Measurements from ENCODE around the gene LZIC. TPM values are rescaled to one million over a fixed set of nuclear protein-coding genes. Genes with fewer than 3 reads are reported as not detected.
A peak's percentile ranks its signal among the peaks of the same experiment; 100 is the strongest.
"Not testable (repeated sequence)": the region's sequence is repeated elsewhere in the genome, so short reads cannot be mapped to it uniquely, and the experiment has no call there.

LZIC gene
- total RNA-seq (2014; rRNA removed; shearing (Covaris generic)), result 61.9 and 72.8 TPM in 2 replicates

DNA sequence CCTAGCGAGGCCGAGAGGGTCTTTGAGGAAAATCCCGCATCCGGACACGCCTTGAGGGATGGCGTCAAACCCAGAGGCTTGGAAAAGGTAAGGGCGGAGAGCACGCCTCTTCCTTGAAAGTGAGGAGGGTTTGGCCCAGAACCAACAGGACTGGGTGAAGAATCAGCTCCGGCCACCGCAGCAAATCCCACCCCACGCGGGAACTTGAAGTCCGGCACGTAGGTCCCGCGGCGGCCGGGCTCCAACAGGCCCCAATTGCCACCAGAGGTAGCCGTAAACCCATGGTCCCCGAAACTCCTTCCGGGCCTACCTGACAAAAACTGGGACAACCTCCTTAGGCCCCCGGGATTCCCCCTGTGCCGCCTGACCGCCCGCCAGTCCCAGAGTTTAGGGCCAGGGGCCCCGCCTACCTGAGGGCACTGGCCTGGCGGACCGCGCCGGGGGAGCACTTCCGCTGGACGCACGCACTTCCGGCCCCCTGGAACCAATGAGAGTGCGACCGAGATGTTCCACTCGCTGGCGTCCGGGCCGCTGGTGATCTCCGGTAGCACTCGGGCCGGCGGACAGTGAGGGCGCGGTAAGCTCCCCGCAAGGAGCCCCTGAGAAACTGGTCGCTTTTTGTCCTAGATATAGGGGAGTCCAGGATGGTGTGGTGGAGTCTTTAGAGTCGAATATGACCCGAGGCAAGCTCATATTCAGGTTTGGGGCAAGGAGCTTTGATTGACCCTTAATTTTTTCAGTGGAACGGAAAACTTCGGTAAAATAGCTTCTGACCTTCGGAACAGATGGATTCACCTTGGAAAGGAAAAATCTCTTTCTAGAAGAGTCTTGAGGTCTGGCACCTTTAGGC lies at the start of gene LZIC, which contains the start of gene NMNAT1:
Gene LZIC (minus strand): TSS at position 453 of the 850 bp plus-strand sequence. CDS start 6,772 bp downstream, outside the sequence.
Gene NMNAT1 (plus strand): TSS at position 537 of the 850 bp plus-strand sequence. CDS start 28,599 bp downstream, outside the sequence.
- peak; percentile 92 for DNase-seq (ENCODE audit: low read depth)

DNA sequence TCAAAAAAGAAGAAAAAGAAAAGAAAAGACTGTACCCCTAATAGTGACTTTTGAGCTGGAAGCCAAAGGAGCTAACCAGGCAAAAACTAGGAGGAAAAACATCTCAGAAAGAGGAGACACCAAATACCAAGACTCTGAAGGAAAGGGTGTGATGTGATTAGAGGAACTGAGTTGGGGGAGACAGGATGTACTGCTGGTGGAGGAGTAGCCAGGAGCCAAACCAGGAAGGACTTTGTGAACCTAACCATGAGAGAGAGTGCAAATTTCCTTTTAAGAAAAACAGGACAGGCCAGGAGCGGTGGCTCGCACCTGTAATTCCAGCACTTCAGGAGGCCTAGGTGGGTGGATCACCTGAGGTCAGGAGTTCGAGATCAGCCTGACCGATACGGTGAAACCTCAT lies 49.7 kb upstream of the LZIC start:
- DNase-seq (ENCODE audit: low read depth), result no peak

DNA sequence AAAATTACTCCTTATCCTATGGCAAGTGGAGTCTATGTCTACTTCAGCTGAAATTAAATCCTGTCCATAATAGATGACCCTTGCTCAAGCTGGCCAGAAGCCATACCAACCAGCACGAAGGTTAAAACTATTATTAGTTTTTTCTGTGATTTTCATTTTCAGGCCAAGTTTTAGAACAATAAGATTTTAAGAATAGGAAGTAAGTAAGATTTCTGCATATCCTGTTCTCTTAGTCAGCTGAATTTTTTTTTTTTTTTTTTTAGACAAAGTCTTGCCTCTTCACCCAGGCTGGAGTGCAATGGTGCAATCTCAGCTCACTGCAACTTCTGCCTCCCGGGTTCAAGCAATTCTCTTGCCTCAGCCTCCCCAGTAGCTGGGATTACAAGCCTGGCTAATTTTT lies 47.8 kb upstream of the LZIC start:
- DNase-seq (ENCODE audit: low read depth), result no peak

DNA sequence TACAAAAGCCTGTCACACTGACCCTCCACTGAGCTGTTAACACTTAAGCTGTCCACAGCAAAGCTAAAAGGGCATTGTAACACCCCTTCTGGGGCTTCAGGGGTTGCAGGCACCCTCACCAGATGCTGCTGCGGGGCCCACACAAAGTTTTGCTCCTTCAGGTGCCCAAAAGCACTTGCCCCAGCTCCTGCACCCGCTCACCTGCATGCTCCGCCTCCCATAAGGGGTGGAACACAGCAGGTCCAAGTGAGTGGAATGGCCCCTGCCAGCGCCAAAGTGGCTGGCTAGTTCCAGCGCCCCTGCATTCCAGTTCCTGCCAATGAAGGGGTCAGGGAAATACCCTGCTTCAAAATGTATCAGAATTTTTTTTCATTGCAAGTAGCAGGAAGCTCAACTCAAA lies 46.6 kb upstream of the LZIC start:
- no peak for DNase-seq (ENCODE audit: low read depth)

DNA sequence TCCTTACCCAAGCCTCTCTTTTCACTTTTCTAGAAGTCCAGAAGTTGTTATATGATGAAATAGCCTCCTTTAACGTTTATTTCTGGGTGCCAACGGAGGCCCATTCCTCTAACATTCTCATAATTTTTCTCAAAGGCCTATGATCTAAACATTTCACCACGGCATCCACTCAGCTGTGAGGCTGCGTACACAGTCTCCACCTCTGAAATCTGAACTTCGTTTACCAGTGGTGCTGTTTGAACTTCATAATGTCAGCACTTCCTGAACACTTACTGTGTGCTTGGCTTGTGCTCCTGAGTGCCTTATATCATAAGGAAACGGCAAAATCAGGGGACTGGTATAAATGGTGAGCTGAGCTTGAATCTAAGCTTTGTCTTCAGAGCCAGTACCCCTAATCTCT lies 41.8 kb upstream of the LZIC start:
- DNase-seq (ENCODE audit: low read depth), result no peak

DNA sequence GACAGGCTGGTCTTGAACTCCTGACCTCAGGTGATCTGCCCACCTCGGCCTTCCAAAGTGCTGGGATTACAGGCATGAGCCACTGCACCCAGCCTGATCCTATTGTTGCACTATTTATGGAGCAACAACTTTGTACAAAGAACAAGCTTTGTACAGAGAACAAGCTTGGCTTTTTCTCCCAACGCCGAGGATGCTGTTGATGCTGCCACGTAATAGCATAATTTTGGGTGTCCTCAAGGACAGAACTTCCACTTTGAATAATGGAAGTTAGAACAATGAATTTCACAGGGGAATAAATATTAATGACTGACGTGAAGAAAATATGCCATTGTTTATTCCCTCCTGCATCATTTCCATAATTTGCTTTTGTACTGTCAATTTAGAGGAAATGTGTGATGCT lies 41.1 kb upstream of the LZIC start:
- DNase-seq (ENCODE audit: low read depth), result no peak

DNA sequence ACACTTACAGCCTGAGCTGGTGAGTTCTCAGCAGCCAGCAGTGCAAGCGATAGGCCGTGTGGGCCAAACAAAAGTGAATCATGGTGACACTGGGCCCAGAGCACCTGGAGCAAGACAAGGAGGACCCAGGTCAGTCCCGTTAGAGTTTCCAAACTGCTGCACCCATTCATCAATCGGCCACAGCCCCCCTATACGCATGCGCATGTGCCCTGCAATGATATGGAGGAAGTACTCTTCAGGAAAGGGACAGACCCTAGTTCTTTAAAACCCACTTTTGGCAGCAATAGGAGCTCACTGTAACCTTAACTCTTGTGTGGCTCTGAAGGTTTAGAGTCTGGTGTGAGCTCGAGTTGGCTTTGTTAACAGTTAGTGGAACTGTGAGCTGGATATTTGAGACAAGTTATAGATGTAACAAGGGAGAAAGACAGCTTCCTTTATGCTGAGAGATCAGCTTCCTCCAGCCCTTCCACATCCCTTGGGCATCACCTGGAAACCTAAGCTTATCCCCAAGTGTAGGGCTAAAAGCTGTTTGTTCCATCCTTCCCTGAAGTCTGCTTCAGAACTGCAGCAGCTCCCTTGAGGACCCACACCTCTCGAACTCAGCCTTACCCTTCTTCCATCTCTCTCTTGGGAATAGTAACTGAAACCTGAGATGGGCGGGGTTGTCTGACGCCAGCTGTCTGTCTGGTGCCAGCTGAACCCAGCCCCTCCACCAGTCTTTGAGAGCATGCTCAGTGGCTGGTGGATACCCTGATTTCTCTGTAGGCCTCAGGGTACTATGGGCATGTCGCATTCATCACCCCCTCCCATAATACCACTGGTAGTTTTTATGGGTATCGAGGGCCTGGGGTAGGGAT lies 17.7 kb upstream of the LZIC start:
- no peak for DNase-seq (ENCODE audit: low read depth)

DNA sequence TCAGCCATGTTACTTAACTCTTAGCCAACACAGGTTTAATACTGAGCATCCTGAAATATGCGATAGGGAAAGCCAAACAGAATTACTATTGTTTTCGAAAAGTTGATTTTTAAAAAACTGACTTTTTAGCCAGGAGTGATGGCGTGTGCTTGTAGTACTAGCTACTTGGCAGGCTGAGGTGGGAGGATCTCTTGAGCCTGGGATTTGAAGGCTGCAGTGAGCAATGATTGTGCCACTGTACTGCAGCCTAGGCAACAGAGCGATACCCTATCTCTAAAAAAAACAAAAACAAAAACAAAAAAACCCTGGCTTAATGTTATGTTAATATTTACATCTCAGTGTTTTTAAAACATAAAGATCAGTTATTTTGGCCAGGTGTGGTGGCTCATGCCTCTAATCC lies 16.8 kb upstream of the LZIC start:
- DNase-seq (ENCODE audit: low read depth), result no peak

DNA sequence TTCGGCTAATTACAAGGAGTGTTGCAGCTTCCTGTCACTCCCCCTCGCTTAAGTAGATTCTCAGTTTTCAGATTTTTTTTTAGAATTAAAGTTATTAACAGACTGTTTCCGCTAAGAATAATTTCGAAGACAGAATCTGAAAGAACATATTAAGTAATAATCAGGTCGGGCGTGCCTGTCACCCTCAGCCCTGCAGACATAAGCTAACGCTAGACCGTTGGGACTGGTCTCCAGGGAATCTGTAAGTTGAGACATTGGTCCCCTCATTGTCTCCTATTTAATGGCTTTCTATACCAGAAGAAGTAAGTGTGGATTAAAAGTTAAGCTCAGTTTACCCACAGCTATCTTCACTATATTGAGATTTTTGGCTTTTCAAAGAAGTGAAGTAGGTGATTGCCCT lies 14.5 kb upstream of the LZIC start:
- no peak for DNase-seq (ENCODE audit: low read depth)

DNA sequence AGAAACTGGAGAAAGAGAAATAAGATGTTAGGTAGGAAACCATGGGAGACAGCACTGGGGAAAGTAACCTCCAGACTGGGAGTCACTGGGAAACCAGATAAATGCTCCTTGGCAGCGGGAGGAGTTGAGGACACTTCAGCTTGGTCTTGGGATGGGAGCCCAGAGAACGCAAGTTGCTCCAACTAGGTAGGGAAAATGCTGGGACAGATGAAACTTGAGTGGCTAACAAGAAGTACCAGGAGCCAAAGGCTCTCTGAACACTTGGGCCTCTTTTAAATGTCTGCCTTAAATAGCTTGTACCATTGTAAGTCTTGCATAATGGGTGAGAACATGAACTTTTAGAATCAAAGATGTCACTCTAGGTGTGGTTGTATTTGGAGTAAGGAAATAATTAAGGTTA lies 3.1 kb upstream of the LZIC start:
- no peak for DNase-seq (ENCODE audit: low read depth)

DNA sequence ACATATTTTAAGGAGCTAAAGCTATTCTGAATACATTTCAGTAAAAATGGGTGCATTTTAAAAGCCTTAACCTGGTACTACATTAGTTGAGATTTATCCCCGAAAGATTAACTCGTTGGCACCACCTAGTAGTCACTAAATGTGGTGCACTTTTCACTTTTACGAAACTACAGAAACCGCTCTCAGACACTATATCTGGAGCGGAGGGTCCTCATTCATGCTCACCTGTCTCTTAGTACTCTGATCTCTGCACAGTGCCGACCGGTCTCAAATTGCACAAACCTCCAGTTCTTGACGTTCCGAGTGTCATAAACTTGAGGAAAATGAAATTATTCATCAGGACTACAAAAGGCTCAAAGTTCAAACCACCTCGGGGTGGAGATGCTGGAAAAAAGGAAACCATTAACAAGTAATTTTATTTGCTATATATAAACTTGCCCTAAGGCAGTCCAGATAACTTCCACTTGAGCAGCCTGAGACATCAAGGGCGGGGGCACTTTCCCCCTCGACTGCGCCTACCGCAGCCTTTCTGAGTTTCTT lies 722 bp downstream of the LZIC start:
- DNase-seq (ENCODE audit: low read depth), result peak; percentile 67

DNA sequence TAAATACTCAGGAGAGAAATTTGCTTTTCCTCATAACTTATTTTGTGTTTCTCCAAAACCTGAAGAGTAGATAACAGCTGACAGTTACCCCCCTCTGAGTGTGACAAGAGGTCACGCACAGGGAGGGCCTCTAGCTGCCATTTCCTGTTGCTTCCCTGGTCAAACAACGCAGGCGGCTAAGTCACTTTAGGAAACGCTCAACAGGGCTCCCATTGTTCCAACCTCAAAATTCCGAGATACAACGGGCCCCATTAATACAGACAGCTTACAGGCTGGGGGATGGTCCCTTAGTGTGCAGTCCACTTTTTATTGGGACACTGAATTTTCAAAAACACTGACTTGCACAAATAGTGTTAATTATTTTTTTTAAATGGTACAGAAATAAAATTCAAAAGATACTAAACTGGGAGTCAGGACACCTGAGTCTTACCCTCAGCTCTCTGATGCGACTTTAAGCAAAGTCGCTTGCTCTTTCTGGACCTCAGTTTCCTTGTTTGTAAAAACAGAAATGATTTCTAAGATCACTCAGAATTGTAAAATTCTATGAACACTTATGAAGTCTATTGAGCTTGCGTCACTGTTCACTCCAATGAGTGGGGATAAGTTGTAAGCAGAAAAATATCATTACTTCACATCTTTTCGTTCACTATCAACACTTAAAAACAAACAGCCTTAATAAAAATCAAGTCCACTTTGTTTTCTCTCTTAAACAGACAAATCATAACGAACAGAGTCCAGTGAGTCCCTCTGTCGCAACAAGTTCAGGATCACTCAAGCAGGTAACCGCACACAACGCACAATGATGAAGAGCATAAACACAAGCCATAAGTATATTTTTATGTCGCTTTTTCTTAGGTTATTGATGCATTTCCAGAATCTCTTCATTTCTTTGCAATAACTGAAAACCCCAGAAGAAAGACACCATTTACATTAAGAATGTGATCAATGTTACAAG lies 13.5 kb downstream of the LZIC start:
- DNase-seq (ENCODE audit: low read depth), result peak; percentile 54

DNA sequence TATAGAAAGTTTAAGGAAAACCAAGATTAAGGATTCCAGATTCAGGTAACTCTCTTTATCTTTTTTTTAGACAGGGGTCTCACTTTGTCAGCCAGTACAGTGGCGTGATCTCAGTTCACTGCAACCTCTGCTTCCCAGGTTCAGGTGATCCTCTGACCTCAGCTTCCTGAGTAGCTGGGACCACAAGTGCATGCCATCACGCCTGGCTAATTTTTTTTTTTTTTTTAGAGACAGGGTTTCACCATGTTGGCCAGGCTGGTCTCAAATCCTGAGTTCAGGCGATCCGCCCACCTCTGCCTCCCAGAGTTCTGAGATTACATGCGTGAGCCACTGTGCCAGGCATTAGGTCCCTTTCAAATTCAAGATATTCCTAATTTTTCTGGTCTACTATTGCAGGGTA lies 15.9 kb downstream of the LZIC start:
- no peak for DNase-seq (ENCODE audit: low read depth)

DNA sequence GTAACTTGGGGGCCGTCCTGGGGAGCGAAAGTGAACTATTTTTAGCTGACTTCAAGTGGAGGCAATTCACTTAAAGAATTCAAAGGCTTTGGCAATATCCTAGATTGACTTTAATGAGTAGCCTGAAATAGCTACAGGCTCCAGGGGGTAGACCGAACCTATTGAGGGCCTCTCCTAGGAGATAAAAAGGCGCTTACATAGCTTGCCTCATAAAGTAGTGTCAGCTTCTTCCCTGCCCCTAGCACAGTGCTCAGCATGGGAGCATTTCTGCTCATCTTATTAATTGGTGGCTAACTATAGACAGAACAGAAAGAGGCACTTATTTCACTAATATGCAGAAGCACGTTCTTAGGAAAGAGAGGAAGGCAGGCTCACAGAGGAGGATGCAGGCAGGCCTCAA lies 20.8 kb downstream of the LZIC start:
- DNase-seq (ENCODE audit: low read depth), result no peak

DNA sequence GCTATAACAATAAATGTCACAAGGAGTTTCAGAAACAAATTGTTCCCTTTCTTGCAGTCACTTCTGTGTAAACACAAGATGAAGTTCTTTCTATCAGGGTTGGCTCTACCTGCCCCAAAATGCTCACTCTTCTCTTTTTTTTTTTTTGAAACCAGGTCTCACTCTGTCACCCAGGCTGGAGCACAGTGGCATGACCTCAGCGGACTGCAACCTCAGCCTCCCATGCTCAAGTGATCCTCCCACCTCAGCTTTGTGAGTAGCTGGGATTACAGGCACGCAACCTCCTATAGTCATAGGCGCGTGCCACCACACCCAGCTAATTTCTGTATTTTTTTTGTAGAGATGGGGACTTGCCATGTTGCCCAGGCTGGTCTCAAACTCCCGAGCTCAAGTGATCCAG lies 22.6 kb downstream of the LZIC start:
- DNase-seq (ENCODE audit: low read depth), result no peak

DNA sequence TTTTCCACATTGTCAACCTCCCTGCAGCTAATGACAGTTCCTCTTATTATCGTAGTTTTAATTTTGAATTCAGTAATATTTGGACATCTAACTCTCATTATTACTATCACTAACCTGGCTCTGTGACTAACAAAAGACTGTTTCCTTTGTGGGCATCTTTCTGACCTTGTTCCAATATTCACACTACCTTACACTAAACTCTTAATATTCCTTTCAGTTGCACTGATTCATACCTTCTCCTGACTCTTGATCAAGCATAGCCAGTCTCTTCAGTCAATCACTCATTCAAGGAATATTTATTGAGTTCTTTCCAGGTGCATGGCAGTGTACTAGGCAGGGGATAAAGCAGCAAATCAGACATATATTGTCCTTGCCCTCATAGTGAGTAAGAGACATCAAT lies 25.3 kb downstream of the LZIC start:
- DNase-seq (ENCODE audit: low read depth), result no peak

DNA sequence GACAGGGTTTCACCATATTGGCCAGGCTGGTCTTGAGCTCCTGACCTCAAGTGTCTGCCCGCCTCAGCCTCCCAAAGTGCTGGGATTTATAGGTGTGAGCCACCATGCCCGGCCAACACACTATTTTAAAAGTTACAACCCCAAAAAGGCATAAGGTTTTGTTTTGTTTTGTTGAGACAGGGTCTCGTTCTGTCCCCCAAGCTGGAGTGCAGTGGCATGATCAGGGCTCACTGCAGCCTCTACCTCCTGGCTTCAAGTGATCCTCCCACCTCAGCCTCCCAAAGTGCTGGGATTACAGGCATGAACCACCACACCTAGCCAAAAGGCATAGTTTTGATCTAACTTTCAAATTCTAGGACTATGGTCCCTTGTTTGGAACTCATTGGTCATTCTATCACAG lies 25.7 kb downstream of the LZIC start:
- DNase-seq (ENCODE audit: low read depth), result not testable (repeated sequence)

DNA sequence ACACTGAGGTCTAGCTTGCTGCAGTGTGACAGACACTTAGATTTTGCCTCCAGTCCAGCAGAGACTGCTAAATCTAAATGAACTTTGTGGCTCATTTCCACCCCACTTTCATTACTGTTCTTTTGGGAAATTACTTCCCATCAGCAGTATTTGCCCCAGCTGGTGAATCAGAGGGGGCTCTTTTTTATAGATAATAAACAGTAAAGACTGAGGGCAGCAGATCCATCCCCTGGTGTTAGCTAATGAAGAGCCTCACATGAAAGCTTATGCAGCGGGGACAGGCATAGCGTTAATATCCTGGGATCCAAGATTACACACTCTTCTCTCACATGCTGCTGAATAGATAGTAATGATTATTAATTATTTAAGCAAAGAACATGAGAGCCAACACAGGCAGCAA lies 26.7 kb downstream of the LZIC start:
- DNase-seq (ENCODE audit: low read depth), result no peak

DNA sequence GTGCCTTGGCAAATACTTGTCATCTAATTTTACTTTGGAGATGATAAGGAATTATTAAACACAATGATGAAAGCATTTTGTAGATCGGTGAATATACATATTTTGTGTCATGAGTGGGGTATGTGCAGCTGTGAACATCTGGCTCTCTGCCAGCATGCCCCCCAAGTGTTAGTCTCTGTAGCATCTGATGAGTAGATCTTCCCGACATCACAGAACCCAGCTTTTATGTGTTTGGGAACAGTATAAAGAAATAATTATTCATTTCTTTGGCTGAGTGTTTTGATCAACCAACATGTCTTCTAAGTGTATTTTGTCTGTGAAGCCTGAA lies 28.6 kb downstream of the LZIC start:
- no peak for DNase-seq (ENCODE audit: low read depth)

DNA sequence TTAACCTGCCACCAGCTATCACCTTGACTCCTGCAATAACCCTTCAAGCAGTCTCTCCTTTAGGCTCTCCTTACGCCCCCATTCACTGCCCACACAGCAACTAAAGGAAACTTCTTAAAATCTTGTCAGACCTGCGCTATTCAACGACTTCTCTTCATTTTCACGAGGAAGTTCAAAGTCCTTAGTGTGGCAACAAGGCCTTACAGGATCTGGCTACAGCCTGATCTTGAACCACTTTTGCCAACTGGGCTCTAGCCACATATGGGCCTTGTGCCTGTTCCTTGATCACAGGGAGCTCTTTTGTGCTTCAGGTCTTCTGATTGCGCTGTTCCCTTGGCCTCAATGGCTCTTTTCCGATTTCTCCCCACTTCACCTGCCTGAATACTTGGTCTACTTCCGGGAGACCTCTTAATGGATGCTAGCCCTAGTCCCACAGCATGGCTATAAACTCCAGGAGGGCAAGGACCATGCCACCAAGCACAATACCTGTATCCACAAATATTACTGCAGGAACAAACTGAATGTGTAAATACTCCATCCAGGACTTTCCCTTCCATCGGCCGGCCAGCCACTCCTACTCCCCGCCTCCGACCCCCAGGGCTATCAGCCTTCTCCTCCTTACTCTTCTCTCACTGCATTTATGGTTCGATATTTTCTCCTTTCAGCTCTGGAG lies 30.8 kb downstream of the LZIC start:
- no peak for DNase-seq (ENCODE audit: low read depth)
